Measurements from ENCODE around the gene TBC1D17.

TBC1D17 gene

GRCh38 chr19:49860336-49861102 is 17.0 kb upstream of the TBC1D17 start:
- in situ Hi-C loops (cut with HindIII; ENCODE audit: low sequenced_read_pairs) = no loop called here

GRCh38 chr19:49861107-49861506 is 16.4 kb upstream of the TBC1D17 start:
- in situ Hi-C loops (cut with HindIII; ENCODE audit: low sequenced_read_pairs) = no loop called here

- in situ Hi-C loops (cut with HindIII; ENCODE audit: low sequenced_read_pairs) = no loop called here
These were observed 15.7 kb upstream of the TBC1D17 start for GRCh38 chr19:49861541-49862378.

GRCh38 chr19:49862391-49863253 is 14.9 kb upstream of the TBC1D17 start:
- in situ Hi-C loops (cut with HindIII; ENCODE audit: low sequenced_read_pairs) = no loop called here

- in situ Hi-C loops (cut with HindIII; ENCODE audit: low sequenced_read_pairs) = no loop called here
These were observed 14.1 kb upstream of the TBC1D17 start for GRCh38 chr19:49863254-49863934.

- in situ Hi-C loops (cut with HindIII; ENCODE audit: low sequenced_read_pairs) = no loop called here
These were observed 13.6 kb upstream of the TBC1D17 start for GRCh38 chr19:49863935-49864320.

GRCh38 chr19:49864890-49865289 is 12.6 kb upstream of the TBC1D17 start:
- in situ Hi-C loops (cut with HindIII; ENCODE audit: low sequenced_read_pairs) = no loop called here

GRCh38 chr19:49866933-49867782 is 10.3 kb upstream of the TBC1D17 start, which contains the start of gene PNKP:
PNKP (minus strand) TSS chr19:49867576; CDS start chr19:49867204, 372 bp downstream.
- in situ Hi-C loops (cut with HindIII; ENCODE audit: low sequenced_read_pairs) = no loop called here

GRCh38 chr19:49869009-49869483 is 8.5 kb upstream of the TBC1D17 start:
- in situ Hi-C loops (cut with HindIII; ENCODE audit: low sequenced_read_pairs) = no loop called here

GRCh38 chr19:49869484-49870308 is 7.8 kb upstream of the TBC1D17 start:
- in situ Hi-C loops (cut with HindIII; ENCODE audit: low sequenced_read_pairs) = no loop called here

- in situ Hi-C loops (cut with HindIII; ENCODE audit: low sequenced_read_pairs) = no loop called here
These were observed 7.1 kb upstream of the TBC1D17 start for GRCh38 chr19:49870309-49870901.

GRCh38 chr19:49871349-49871985 is 6.0 kb upstream of the TBC1D17 start:
- in situ Hi-C loops (cut with HindIII; ENCODE audit: low sequenced_read_pairs) = no loop called here

GRCh38 chr19:49872245-49873128 is 5.0 kb upstream of the TBC1D17 start:
- in situ Hi-C loops (cut with HindIII; ENCODE audit: low sequenced_read_pairs) = no loop called here

- in situ Hi-C loops (cut with HindIII; ENCODE audit: low sequenced_read_pairs) = no loop called here
These were observed 4.4 kb upstream of the TBC1D17 start for GRCh38 chr19:49873129-49873521.

GRCh38 chr19:49873834-49874233 is 3.7 kb upstream of the TBC1D17 start:
- in situ Hi-C loops (cut with HindIII; ENCODE audit: low sequenced_read_pairs) = no loop called here

- in situ Hi-C loops (cut with HindIII; ENCODE audit: low sequenced_read_pairs) = no loop called here
These were observed 2.9 kb upstream of the TBC1D17 start for GRCh38 chr19:49874503-49875157.
